NCI-H146 (cell line): Measurements from ENCODE around the gene GTF3C1.
"Not testable (repeated sequence)": the region's sequence is repeated elsewhere in the genome, so short reads cannot be mapped to it uniquely, and the experiment has no call there.

Experiments
- DNase-seq: peaks from one replicate; lab custom pipeline; 2025; lab: John Stamatoyannopoulos, UW

GTF3C1 gene

DNA sequence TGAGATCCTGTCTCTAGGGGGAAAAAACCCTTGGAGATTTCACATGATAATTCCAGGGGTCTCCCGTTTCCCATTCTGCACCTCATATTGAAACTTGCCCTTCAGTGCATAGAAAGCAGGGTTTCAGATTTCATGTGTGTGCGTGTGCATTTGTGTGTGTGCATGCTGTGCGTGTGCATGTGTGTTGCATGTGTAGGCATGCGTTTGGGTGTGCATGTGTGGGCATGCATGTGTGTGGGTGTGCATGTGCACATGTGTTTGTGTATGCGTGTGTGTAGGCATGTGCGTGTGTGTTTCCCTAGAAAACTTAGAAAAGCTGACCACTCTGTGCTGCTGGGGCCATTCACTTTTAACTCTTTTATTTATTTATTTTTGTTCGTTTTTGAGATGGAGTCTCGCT, 107.7 kb downstream of the GTF3C1 start:
- DNase-seq = no peak

DNA sequence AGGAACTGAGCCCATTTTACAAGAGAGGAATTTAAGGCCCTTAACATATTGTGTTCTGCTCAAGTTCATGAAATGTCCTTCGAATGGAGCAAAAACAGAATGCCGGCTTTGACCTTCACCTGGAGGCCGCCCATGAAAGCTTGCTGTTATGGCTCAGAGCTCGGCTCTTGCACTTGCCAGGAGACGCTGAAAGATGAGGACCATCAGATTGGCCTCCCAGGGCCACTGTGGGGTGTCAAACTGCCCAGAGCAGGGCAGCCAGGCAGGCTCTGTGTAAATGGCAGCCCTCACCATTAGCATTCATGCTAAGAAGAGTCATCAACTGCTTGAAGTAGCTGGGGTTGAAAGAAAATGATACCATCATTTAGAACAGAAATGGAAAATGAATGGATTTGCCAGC, 108.4 kb downstream of the GTF3C1 start:
- DNase-seq = no peak

DNA sequence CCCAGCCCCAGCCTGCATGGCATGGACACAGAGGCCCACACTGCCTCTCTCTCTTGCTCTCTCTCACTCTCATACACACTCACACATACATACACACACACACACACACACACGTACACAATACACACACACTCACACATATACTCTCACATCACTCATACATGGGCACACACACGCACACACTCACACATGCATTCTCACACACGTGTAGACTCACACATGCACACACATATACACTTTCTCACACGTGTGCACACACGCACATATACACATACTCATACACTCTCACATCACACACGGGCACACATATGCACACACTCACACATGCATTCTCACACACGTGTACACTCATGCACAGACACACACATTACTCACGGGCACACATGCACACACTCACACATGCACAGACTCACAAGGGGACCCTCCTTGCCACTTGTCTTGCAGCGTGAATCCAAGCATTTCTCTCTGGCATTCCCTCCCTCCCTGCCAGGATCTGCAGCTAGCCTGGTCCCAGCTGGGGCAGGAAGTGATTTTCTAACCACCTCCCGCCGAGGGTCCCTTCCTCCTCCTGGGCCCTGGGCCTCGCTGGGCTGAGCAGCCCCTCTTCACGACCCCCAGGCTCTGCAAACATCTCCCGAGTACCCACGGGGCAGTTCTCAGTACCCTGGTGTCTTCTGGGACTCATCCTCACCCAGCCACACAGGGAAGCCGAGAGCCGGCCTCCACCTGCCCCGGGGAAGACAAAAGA, 110.3 kb downstream of the GTF3C1 start:
- DNase-seq = no peak

DNA sequence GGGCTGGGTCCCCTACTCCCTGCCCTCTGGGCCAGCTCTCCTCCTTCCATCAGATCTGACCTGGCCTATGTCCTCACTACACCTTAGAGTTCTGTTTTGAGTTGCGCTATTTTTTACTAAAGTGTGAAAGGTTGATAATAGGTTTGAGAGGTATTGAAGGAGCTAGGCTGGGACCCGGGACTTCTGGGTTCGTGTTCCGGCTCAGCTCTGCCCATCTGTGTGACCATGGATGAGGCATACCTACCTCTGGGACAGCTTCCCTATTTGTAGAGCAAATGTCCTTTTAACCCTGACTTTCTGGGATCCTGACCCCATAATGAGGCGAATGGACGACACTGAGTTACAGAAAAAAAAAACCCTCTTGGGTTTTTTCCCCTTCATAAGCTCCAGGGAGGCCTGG, 111.8 kb downstream of the GTF3C1 start:
- no peak for DNase-seq

DNA sequence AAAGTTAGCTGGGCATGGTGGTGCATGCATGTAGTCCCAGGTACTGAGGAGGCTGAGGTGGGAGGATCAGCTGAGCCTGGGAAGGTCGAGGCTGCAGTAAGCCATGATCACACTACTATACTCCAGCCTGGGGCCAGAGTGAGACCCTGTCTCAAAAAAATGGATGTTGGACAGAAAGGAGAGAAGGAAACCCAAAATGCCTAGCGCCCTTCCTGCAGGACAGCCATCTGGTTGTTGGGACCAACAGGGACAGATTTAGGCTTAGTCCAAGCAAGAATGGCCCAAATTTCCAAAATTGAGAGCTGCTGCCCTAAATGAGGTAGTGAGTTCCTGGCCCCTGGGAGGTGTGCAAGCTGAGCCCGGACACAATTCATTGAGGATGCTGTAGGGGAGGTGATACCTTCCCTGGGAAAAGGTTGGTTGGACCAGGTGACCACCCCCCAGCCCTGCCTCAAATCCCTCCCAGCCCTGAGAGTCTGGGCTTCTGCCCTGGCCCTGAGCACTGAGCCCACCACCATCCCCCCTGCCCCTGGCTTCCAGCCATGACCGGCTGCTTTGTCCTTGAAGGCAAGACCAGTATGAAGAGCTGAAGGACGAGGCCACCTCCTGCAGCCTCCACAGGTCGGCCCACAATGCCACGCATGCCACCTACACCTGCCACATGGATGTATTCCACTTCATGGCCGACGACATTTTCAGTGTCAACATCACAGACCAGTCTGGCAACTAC, 112.6 kb downstream of the GTF3C1 start:
- DNase-seq = no peak

DNA sequence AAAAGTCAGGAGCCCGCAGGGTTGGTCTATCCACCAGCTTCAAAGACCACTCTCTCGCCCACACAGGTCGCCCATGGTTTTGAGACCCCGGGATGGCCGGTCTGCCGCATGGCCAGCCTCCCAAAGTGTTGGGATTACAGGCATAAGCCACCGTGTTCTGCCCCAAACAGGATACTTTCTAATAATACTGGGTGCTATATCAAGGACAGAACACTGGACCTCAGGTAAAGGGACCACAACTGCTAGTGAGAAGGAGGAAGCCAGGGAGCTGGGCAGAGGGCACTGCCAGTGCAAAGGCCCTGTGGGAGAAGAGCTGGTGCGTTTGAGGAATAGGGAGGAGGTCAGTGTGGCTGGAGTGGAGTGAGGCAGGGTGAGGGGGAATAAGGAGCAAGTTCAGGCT, 113.6 kb downstream of the GTF3C1 start:
- no peak for DNase-seq

DNA sequence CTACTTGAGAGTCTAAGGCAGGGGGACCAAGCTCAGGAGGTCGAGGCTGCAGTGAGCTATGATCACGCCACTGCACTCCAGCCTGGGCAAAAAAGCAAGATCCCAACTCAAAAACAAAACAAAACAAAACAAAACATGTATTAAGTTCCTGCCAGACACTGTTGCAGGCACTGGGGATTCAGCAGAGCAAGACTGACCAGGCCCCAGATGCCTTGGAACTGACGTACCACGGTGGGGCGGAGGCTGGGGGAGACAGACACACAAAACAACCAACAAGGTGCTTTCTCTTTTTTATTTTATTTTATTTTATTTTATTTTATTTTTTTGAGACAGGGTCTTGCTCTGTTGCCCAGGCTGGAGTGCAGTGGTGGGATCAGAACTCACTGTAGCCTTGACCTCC, 114.6 kb downstream of the GTF3C1 start:
- not testable (repeated sequence) for DNase-seq

DNA sequence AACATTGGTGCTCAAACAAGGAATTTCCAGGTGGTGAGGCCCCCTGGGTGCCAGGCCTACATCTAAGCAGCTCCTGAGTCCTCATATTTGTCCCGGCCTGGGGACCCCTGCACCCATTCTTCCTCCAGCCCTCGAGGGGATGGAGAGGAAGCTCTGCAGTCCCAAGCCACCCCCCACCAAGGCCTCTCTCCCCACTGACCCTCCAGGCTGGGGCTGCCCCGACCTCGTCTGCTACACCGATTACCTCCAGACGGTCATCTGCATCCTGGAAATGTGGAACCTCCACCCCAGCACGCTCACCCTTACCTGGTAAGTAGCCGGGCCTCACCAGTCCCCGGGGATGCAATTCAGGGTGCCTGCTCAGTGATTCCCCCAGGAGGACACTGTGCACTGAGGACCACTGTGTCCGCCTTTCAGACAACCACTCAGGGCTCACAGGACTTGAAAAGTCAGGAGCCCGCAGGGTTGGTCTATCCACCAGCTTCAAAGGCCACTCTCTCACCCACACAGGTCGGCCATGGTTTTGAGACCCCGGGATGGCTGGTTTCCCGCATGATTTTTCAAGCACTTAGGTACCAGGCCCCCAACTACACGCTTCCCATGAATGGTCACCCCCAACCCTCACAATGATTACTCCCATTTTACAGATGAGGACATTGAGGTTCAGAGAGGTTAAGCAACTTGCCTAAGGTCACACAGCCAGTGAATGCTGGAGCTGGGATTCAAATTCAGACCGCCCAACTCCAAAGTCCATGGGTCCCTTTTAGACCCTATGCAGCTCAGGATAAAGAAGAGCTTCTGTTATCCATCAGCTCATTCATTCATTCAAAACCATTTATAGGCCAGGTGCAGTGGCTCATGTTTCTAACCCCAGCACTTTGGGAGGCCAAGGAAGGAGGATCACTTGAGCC, 115.3 kb downstream of the GTF3C1 start:
- no peak for DNase-seq

DNA sequence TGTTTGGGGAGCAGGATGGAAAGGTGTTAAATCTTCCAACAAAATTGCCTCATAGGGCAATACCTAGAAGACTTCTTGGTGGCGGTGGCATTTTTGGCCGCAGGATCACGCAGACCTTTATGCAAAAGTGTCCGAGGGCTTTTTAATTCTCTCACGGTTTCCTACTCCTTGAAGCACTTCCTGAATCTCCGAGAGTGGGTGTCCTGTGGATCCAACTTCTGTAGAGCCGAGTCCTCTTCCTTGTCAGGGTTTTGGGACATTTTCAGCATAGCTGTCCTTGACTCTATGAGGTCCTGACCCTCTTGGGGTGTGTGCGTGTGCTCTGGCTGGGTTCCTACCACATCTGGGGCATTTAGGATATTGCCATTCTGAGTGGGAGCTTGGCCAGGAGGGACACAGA, 116.1 kb downstream of the GTF3C1 start:
- DNase-seq = no peak

DNA sequence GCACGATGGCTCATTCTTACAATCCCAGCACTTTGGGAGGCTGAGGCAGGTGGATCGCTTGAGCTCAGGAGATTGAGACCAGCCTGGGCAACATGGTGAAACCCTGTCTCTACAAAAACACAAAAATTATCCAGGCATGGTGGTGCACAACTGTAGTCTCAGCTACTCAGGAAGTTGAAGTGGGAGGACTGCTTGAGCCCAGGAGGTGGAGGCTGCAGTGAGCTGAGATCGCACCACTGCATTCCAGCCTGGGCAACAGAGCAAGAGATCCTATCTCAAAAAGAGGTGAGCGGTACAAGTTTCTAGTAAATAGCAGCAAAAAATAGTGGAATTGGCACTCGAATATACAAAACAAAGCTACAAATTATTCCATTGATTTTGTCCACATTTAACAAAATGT, 116.5 kb downstream of the GTF3C1 start:
- not testable (repeated sequence) for DNase-seq

DNA sequence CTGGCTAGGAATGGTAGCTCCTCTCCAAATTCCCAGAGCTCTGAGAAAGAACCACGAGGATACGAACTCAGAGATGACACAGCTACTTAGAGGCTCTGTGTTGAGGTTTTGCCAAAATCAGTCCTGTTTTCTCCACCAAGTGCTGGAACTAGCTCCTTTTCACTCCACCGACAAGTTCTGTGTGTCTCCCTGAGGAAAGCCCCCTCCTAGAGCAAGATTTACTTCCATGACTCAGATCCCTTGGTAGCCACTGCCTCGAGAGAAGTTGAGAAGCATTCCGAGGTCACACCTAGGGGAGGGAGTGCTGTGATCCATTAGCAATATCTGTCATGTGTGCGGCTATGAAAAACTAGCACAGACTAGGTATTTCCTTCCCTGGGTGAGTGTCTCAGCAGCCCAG, 117.2 kb downstream of the GTF3C1 start:
- no peak for DNase-seq

DNA sequence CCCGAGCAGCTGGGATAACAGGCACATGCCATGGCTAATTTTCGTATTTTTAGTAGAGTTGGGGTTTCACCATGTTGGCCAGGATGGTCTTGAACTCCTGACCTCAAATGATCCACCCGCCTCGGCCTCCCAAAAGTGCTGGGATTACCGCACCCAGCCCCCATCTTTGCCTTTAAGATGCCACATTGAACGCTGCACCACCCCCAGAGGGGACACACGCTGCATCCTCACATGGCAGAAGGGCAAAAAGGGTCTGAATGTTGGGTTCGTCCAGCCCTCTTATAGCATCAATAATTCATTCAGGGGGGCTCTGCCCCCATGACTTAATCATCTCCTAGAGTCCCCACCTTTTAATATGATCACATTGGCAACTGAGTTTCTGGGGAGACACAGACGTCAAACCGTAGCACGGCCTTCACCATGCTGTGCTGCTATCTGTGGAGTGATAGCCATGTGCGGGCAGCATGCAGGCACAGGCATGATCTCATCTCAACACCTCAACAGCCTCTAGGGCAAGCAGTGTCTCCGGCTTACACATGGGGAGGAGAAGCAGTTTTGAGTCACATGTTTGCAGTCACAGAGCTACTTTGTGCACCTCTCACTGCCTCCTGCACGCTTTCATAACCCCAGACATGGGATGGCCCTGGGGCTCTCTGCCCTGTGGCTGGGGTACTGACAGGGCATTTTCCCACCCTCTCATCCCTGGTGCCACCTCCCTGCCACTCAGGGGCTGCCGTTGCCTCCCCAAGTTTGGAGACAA, 117.8 kb downstream of the GTF3C1 start:
- no peak for DNase-seq

DNA sequence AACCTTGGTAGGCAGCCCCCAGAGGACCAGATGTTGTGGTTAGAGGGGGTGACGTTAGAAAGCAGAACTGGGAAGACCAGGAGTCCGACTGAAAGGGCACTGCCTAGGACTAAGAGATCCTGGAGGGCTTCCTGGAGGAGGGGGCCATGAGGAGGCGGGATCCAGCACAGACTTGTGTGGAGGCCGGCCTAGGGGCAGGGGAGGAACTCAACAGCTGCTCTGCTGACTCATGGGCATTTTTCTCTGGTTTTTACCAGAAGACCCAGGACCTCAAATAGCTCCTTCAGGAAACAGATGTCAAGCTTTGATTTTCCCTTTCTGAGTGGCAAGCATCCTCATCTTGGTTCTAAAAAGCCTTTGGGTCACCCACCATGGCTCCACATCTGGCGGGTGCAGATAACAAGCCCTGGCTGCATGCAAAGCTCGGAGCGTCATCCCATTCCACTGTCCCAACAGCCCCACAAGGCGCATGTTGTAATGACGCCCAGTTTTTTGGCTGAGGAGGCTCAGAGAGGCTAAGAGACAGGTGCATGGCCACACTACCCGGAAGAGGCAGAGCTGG, 118.7 kb downstream of the GTF3C1 start:
- DNase-seq = no peak

DNA sequence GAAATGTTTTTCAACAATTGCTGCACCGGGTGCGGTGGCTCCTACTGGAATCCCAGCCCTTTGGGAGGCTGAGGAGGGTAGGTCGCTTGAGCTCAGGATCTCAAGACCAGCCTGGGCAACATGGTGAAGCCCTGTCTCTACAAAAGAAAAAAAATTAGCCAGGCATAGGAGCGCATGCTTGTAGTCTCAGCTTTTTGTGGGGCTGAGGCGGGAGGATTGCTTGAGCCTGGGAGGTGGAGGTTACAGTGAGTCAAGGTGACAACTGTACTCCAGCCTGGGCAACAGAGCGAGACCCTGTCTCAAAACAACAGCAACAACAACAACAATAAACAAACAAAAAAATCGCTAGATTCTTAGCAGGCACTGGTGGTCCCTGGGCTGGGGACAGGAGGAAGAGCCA, 119.2 kb downstream of the GTF3C1 start:
- DNase-seq = no peak

DNA sequence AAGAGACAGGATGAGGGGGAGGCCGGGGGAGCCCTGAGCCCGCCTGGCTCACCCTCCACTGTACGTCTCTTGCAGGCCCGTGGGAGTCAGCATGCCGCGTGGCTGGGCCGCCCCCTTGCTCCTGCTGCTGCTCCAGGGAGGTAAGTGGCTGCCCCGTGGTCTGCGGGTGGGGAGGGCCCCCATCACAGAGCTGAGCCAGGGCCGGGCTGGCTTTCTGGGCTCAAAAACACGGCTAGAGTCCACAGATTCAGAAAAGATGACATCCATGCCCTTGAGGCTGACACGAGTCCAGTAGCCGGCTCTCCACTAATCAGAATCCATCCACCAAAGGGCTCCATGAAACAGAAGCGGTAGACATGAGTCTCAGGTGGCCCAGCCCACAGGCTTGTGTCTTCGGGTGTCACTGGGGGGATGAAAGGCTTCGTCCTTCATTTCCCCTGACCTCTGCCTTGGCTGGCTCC, 119.7 kb downstream of the GTF3C1 start:
- no peak for DNase-seq

DNA sequence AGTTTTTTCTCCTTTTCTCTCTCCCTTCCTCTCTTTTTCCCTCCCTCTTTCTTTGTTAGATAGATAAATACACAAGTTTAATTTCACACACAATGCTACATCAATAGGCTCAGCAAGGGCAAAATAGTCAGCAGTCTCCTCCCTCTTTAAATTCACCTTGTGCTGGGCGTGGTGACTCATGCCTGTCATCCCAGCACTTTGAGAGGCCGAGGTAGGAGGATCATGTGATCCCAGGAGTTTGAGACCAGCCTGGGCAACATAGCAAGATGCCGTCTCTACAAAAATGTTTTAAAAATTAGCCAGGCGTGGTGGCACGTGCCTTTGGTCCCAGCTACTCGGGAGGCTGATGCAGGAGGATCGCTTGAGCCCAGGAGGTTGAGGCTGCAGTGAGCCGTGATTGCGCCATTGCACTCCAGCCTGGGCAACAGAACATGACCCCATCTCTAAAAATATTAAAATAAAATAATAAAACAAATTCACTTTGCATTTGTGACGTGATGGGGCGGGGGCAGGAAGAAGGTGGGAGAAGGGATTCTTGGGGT, 120.3 kb downstream of the GTF3C1 start:
- DNase-seq = no peak

DNA sequence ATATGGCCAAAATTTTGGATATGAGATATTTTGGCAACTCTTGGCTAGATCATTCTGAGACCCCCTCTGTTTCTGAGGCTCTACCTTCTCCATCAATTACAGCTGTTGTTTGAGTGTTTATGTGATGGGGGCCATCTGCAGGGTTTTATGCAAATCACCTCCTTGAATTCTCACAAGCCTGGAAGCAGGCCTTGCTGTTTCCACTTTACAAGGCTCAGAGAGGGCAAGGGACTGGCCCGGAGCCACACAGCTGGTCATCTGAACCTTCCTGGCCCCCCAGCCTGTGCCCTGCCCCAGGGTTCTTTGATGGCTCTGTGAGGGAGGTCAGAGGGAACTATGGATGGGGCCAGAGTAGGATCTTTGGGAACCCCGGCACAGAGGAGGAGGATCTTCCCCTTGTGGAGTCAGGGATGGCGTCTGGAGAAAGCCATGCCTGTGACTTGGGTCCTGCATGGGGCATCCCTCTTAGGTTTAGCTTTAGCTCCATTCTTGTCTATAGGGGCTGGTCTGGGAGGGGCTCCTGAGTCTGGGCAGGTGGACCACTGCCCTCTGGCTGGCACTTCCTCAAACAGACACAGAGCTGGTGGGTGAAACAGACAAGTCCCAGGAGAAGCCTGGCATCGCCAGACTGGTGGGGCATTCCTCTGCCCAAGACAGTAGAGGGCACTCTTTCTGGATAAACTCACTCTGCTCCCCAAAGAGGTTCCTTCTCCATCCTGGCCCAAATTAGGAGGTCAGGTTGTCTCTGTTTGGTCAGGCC, 121.5 kb downstream of the GTF3C1 start:
- DNase-seq = no peak

DNA sequence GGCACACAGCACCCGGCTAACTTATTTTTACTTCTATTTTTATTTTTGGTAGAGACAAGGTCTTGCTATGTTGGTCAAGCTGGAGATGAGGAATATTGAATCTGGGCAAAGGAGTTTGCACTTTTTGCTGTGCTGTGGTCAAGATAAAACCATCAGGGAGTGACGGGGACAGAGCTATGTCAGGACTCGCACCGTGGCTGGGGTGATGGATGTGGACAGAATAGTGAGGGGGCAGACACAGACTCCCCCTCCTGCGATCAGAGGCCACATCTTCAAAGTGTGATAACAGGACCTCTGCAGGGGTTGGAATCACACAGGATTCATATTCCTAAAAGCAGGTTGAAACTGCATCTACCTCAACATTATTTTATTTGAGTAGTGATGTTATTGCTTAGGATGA, 122.2 kb downstream of the GTF3C1 start:
- no peak for DNase-seq

DNA sequence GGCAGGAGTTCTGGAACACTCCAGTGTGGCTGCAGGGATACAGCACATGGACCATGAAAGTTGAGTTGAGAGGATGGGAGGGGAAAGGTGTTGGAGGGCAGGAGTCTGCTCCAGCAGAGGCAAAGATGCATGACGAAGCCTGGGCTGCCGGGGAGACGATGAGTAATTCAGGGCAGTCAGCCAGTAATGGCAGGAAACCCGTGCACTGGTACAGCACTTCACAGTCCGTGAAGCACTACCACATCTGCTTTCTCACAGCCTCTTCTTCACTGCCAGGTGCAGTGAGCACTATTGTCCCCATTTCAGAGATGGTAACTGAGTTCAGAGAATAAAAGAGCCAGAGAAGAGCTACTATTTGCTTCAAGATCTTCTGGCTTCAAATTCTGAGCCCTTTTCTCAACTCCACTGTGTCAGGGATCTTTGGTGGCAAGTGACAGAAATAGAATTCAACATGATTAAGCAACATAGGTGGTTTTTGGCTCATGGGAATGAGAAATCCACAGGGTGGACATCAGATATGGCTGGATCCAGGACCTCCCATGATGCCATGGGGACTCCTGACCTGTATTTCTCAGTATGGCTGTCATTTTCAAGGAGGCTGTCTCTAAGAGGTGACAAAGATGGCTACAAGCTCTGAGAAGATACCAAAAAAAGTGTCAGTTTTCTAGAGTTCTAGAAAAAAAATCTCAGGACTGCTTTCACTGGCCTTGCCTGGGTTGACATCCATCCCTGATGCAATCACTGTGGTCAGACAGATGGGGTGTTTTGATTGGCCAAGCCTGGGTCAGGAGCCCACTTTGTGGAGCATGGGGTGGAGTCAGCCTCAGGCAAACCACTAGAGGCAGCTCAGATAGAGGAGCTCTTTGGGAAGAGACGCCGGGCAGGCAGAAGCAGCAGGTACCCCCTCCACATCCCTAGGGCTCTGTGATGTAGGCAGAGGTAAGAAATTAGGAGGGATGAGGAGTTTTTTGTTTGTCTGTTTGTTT, 123.0 kb downstream of the GTF3C1 start:
- DNase-seq = no peak
